MCF 10A (cell line): ENCODE data around the gene OPRL1. TPM values are rescaled to one million over a fixed set of nuclear protein-coding genes. Genes with fewer than 3 reads are reported as not detected.

Experiments used
- BruUV-seq: library from RNA; stranded (reverse); fragments of 400-500 nt; replicated peaks from 2 replicates; lab custom pipeline; 2021; lab: Mats Ljungman, UMichigan
- CTCF ChIA-PET: fragments of 300-600 bp; sonication (Branson Sonifier 250); formaldehyde crosslinking; extraction: SDS; loops from one replicate; lab custom pipeline; 2021; ENCODE audit warnings: antibody characterized with exemption, inconsistent platforms; lab: Yijun Ruan, JAX
- POLR2A ChIA-PET: fragments of 300-600, 350-650 bp; sonication (Branson Sonifier 250); formaldehyde crosslinking; extraction: SDS; loops from one replicate; lab custom pipeline; 2020; ENCODE audit warnings: antibody characterized with exemption, inconsistent platforms; lab: Yijun Ruan, JAX
- DNase-seq: peaks from one replicate; pipeline ENCODE4 v3.0.0-alpha.2; 2018; ENCODE audit not compliant: unreplicated experiment
- H3K27ac Mint-ChIP-seq: one replicate; pipeline ENCODE4 v1.8.0; 2022; ENCODE audit warnings: mild to moderate bottlenecking, low read depth, mixed read lengths; ENCODE audit not compliant: unreplicated experiment
- H3K27me3 Mint-ChIP-seq: one replicate; pipeline ENCODE4 v1.8.0; 2022; ENCODE audit warnings: mixed read lengths; ENCODE audit not compliant: insufficient read depth, unreplicated experiment
- H3K36me3 Mint-ChIP-seq: one replicate; pipeline ENCODE4 v1.8.0; 2022; ENCODE audit warnings: mild to moderate bottlenecking, moderate library complexity, mixed read lengths; ENCODE audit not compliant: insufficient read depth, unreplicated experiment
- H3K4me1 Mint-ChIP-seq: one replicate; pipeline ENCODE4 v1.8.0; 2022; ENCODE audit warnings: mixed read lengths; ENCODE audit not compliant: insufficient read depth, unreplicated experiment
- H3K4me3 Mint-ChIP-seq: one replicate; pipeline ENCODE4 v1.8.0; 2022; ENCODE audit warnings: mild to moderate bottlenecking, moderate library complexity, mixed read lengths; ENCODE audit not compliant: unreplicated experiment
- H3K9me3 Mint-ChIP-seq: one replicate; pipeline ENCODE4 v1.8.0; 2022; ENCODE audit warnings: mixed read lengths; ENCODE audit not compliant: unreplicated experiment
- intact Hi-C: fragments of 100-400 bp; cut with micrococcal nuclease; formaldehyde crosslinking; loops from 2 replicates; pipeline ENCODE4 v1.14.1; 2022
- total RNA-seq: library from RNA; stranded (reverse); gene quantifications from 2 replicates; pipeline ENCODE4 v1.2.3, GENCODE V29; 2022
- TF ChIP-seq, protein P1 (sequence below): fragments of 200-600 bp; IDR thresholded peaks from one replicate; pipeline ENCODE4 v1.8.0; 2022; ENCODE audit warnings: antibody characterized with exemption, mild to moderate bottlenecking; ENCODE audit not compliant: unreplicated experiment

Gene OPRL1
- total RNA-seq, 1 experiment from 2014 or later = 0.12 TPM

DNA sequence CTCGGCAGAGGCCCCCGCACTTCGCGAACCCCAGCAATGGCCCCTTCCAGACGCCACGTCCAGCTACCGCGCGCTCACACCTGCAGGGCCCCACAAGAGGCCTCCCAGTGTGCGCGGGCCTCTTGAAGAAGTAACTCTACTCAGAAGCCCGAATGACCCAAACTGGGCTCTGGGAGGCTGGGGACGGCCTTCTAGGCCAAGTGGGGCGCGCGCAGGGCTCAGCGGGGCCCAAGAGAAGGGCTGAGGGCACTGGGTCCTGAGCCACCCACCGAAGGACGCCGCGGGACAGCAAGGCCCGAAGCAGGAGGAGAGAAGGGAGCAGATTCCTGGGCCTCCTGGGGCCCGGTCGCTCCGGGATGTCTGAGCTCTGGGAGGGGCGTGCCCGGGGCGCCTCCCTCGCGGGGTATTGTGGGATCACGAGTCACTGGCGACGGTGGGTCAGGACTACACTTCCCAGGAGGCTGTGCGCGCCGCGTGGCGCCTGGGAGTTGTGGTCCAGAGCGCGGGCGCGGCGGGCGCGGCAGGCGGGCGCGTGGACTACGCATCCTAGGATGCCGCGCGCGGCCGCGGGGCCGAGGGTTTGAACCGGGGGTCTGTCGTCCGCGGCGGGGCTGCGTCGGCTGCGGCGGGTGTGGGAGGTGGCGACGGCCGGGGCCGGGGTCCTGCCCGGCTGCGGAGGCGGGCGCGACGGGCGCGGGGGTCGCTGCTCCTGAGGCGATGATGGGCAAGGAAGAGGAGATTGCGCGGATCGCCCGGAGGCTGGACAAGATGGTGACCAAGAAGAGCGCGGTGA lies 17.1 kb upstream of the OPRL1 start, which contains the start of gene TCEA2:
TSS of gene TCEA2 (plus strand) at position 603 of the 793 bp plus-strand sequence. CDS start at position 718, 115 bp downstream.
- ChIA-PET POLR2A (interaction anchor here (0.6 to 3.1 kb wide), 23 partner anchors 9 to 405 kb away, joined by 3 to 34 read pairs (median 6); partner anchors contain the start of genes ARFRP1, OPRL1, PCMTD2 and PRPF6), CTCF (interaction anchor here (1.1 to 13.7 kb wide), 3 partner anchors 7 to 82 kb away, joined by 7 to 284 read pairs (median 11); partner anchors contain the start of genes C20orf204 and PRPF6)
- no TSS peak for BruUV-seq
- TF ChIP-seq, protein P1, sequence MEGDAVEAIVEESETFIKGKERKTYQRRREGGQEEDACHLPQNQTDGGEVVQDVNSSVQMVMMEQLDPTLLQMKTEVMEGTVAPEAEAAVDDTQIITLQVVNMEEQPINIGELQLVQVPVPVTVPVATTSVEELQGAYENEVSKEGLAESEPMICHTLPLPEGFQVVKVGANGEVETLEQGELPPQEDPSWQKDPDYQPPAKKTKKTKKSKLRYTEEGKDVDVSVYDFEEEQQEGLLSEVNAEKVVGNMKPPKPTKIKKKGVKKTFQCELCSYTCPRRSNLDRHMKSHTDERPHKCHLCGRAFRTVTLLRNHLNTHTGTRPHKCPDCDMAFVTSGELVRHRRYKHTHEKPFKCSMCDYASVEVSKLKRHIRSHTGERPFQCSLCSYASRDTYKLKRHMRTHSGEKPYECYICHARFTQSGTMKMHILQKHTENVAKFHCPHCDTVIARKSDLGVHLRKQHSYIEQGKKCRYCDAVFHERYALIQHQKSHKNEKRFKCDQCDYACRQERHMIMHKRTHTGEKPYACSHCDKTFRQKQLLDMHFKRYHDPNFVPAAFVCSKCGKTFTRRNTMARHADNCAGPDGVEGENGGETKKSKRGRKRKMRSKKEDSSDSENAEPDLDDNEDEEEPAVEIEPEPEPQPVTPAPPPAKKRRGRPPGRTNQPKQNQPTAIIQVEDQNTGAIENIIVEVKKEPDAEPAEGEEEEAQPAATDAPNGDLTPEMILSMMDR = no peak
- H3K4me3 Mint-ChIP-seq = peak within 1 kb of the TSS; percentile 88
- no peaks in the 10 kb centered on the region for H3K9me3 Mint-ChIP-seq
- H3K4me1 Mint-ChIP-seq = peaks cover 41% of the 10 kb centered on the region
- H3K36me3 Mint-ChIP-seq = no peaks in the 10 kb centered on the region
- peak; percentile 95 for DNase-seq
- H3K27ac Mint-ChIP-seq = peak within 1 kb of the TSS; percentile 89
- no peaks in the 10 kb centered on the region for H3K27me3 Mint-ChIP-seq
- intact Hi-C loops = loop anchor here (5.0 kb wide), 1 partner anchor 80 kb away; the partner anchor contains the start of gene PRPF6

DNA sequence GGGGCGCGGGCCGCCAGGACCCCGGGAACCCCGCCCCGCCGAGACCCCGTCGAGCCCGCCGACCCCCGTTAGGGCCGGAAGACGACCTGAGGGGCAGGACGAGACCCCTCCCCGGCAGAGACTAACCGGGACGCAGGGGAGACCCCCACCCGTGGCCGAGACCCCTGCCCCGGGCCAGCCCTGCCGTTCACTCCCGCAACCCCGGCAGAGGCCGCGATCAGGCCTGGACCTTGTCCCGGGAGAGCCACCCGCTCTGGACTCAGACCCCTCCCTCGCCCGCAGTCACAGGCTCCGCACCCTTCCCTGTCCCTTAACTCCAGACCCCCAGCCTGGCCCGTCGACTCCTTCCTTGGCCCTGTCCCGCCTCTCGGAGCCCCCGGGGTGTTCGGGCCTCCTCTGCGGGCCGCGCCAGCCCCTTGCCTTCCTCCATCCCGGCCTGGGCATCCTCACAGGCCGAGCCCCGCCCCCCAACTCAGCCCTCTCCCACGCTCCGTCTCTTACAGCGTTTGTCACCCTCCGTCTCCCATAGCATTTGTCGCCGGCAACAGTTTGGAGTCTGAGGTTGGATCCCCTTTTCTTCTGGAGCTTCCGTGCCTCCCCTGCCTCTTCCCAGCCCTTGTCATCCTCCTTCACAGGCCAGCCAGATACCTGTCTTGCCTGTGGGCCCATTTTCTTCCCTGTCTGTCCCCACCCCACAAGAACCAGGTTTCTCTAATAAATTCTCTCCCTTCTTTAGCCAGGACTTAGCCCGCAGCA lies 16.3 kb upstream of the OPRL1 start:
- BruUV-seq = TSS peak; percentile 81
- no peaks in the 10 kb centered on the region for H3K9me3 Mint-ChIP-seq
- H3K4me3 Mint-ChIP-seq = peak overlapping the region; percentile 88
- no peaks in the 10 kb centered on the region for H3K27me3 Mint-ChIP-seq
- peaks cover 36% of the 10 kb centered on the region for H3K4me1 Mint-ChIP-seq
- no peaks in the 10 kb centered on the region for H3K36me3 Mint-ChIP-seq
- intact Hi-C loops = loop anchor here (5.0 kb wide), 1 partner anchor 81 kb away; the partner anchor contains the start of gene PRPF6
- no peak for DNase-seq
- POLR2A ChIA-PET = interaction anchor here (0.6 to 3.1 kb wide), 26 partner anchors 9 to 542 kb away, joined by 3 to 34 read pairs (median 5); partner anchors contain the start of genes PCMTD2, PRPF6, RGS19 and RTEL1
- TF ChIP-seq, protein P1 = no peak
- CTCF ChIA-PET = interaction anchor here (1.6 to 13.7 kb wide), 4 partner anchors 18 to 82 kb away, joined by 6 to 284 read pairs (median 12); partner anchors contain the start of genes C20orf204 and PRPF6
- peak overlapping the region; percentile 68 for H3K27ac Mint-ChIP-seq

DNA sequence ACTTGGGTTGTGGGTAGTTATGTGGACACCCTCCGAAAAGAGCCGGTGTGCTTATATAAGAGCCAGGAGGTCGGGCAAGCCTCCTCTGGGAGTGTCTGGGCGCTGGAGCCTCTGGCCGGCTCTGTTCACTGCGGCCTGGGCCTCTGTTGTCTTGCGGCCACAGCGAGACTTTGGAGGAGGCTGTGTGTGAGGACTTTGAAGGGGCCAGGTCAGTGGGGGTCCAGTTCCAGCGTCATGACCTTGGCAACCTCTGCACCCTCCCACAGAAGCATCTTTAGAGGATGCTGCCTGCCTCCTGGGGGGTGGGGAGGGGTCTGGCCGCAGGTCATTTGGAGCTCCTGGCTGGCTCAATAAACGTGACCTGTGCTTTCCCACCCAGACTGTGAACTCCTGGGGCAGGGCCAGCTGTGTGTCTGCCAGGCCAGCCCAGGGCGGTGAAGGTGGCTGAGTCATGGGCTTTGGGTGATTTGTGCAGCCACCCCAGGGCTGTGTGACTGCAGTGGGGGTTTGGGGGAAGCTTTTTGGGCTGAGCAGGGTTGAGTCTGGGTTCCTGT lies 15.7 kb upstream of the OPRL1 start:
- Mint-ChIP-seq H3K4me1 (peaks cover 36% of the 10 kb centered on the region), H3K4me3 (peak overlapping the region; percentile 88), H3K9me3 (no peaks in the 10 kb centered on the region), H3K36me3 (no peaks in the 10 kb centered on the region), H3K27ac (peak overlapping the region; percentile 68), H3K27me3 (no peaks in the 10 kb centered on the region)
- no TSS peak for BruUV-seq
- ChIA-PET POLR2A (interaction anchor here (0.7 to 2.0 kb wide), 11 partner anchors 12 to 543 kb away, joined by 3 to 11 read pairs (median 3); partner anchors contain the start of genes OPRL1, PRPF6, RGS19 and SAMD10), CTCF (interaction anchor here (0.7 to 1.9 kb wide), 4 partner anchors 18 to 57 kb away, joined by 3 to 14 read pairs (median 5); no protein-coding TSS in a partner anchor)
- intact Hi-C loops = loop anchor here (5.0 kb wide), 1 partner anchor 82 kb away; the partner anchor contains the start of gene PRPF6
- TF ChIP-seq, protein P1 = no peak
- peak; percentile 72 for DNase-seq
